GM21367 (cell line): Measurements from ENCODE around the gene SAFB.
"Not testable (repeated sequence)": the region's sequence is repeated elsewhere in the genome, so short reads cannot be mapped to it uniquely, and the experiment has no call there.

Experiments
- ATAC-seq: cut with Tn5 transposase; IDR thresholded peaks from one replicate; pipeline ENCODE4 v1.9.1; 2021; ENCODE audit not compliant: unreplicated experiment

The SAFB gene

GRCh38 chr19:5594521-5594950 lies 28.3 kb upstream of the SAFB start:
- ATAC-seq = no peak

- no peak for ATAC-seq
Observed at GRCh38 chr19:5595129-5595528, 27.8 kb upstream of the SAFB start.

GRCh38 chr19:5595745-5596144 lies 27.1 kb upstream of the SAFB start:
- no peak for ATAC-seq

- no peak for ATAC-seq
Observed at GRCh38 chr19:5600797-5601196, 22.1 kb upstream of the SAFB start.

- ATAC-seq = no peak
Observed at GRCh38 chr19:5603626-5604025, 19.3 kb upstream of the SAFB start.

- no peak for ATAC-seq
Observed at GRCh38 chr19:5605362-5605761, 17.5 kb upstream of the SAFB start.

- ATAC-seq = no peak
Observed at GRCh38 chr19:5607318-5608275, 15.3 kb upstream of the SAFB start.

- ATAC-seq = no peak
Observed at GRCh38 chr19:5608291-5608690, 14.6 kb upstream of the SAFB start.

GRCh38 chr19:5608766-5609165 lies 14.1 kb upstream of the SAFB start:
- ATAC-seq = not testable (repeated sequence)

- ATAC-seq = no peak
Observed at GRCh38 chr19:5609881-5610448, 12.9 kb upstream of the SAFB start.

- no peak for ATAC-seq
Observed at GRCh38 chr19:5612891-5613865, 9.7 kb upstream of the SAFB start.

GRCh38 chr19:5615756-5616327 lies 7.0 kb upstream of the SAFB start:
- ATAC-seq = no peak

- no peak for ATAC-seq
Observed at GRCh38 chr19:5617080-5617479, 5.8 kb upstream of the SAFB start.

GRCh38 chr19:5618591-5618990 lies 4.3 kb upstream of the SAFB start:
- ATAC-seq = no peak

- ATAC-seq = no peak
Observed at GRCh38 chr19:5619946-5620345, 2.9 kb upstream of the SAFB start.

GRCh38 chr19:5621311-5621944 lies 1.5 kb upstream of the SAFB start:
- ATAC-seq = no peak

GRCh38 chr19:5621945-5622464 lies 878 bp upstream of the SAFB start:
- no peak for ATAC-seq

GRCh38 chr19:5623397-5624017 lies 624 bp downstream of the SAFB start:
- ATAC-seq = no peak

- ATAC-seq = no peak
Observed at GRCh38 chr19:5624018-5624663, 1.3 kb downstream of the SAFB start.
